ENCODE measurements around the gene HBS1L. TPM values are rescaled to one million over a fixed set of nuclear protein-coding genes. Genes with fewer than 3 reads are reported as not detected.

Gene HBS1L
- total RNA-seq, 1 donor from 2014 or later: 128 TPM

Other genes with a start within 250 kb of the HBS1L start
- gene ALDH8A1, start 104.7 kb downstream of the HBS1L start, total RNA-seq: 1.4 TPM
- 1.7 TPM for gene MYB, start 126.5 kb upstream of the HBS1L start, total RNA-seq